Prostate gland (tissue), 2 donors: ENCODE measurements around the gene TMEM120B. TPM values are rescaled to one million over a fixed set of nuclear protein-coding genes. Genes with fewer than 3 reads are reported as not detected.
"Not testable (repeated sequence)": the region's sequence is repeated elsewhere in the genome, so short reads cannot be mapped to it uniquely, and the experiment has no call there.

Experiments
- DNase-seq: peaks from one replicate; pipeline ENCODE4 v3.0.0-alpha.2; 2019; ENCODE audit warnings: low spot score
- H3K27ac ChIP-seq, 2 donors: fragments of 200-600 bp; sonication (generic); 2 replicates each; pipeline ENCODE4 v1.5.1; 2017 to 2019
- H3K27me3 ChIP-seq: fragments of 200-600 bp; sonication (generic); replicated peaks from 2 replicates; pipeline ENCODE4 v1.5.1; 2019; ENCODE audit not compliant: insufficient read depth
- H3K36me3 ChIP-seq, 2 donors: fragments of 200-600 bp; sonication (generic); 1 replicate in 1 of 2; 2 replicates in 1 of 2; pipeline versions ENCODE4 v1.5.1 to v1.8.1; 2017 to 2019
- H3K4me1 ChIP-seq: fragments of 200-600 bp; sonication (generic); replicated peaks from 2 replicates; pipeline ENCODE4 v1.5.1; 2019
- H3K4me3 ChIP-seq, 2 donors: fragments of 200-600 bp; sonication (generic); 2 replicates each; pipeline ENCODE4 v1.5.1; 2017 to 2019
- H3K9me3 ChIP-seq: fragments of 200-600 bp; sonication (generic); 2 replicates; pipeline ENCODE4 v1.5.1; 2017
- CTCF ChIP-seq, 4 experiments: fragments of 200-600 bp in 2 of 4; fragments of 450-650 bp in 2 of 4; sonication (generic) in 2 of 4; IDR thresholded peaks; 1 replicate in 3 of 4; 2 replicates in 1 of 4; pipeline ENCODE4 v1.5.1; 2016 to 2019; ENCODE audit warnings: antibody characterized with exemption in 4 of 4, mild to moderate bottlenecking in 2 of 4, moderate library complexity in 2 of 4
- POLR2A ChIP-seq: fragments of 450-650 bp; IDR thresholded peaks from one replicate; pipeline ENCODE4 v1.6.1; 2016; ENCODE audit warnings: antibody characterized with exemption, mild to moderate bottlenecking
- POLR2AphosphoS5 ChIP-seq: sonication (generic); formaldehyde crosslinking; IDR thresholded peaks from one replicate; pipeline ENCODE4 v1.6.1; 2017; ENCODE audit warnings: antibody characterized with exemption
- WGBS: methylation state at CpG from one replicate; pipeline ENCODE4 v1.1.5; 2018; 5-methylcytosine and 5-hydroxymethylcytosine counted together
- intact Hi-C: fragments of 100-400 bp; cut with DNase I; formaldehyde crosslinking; loops from one replicate; pipeline ENCODE4 v1.14.2; 2022
- total RNA-seq, 2 donors: library from RNA; depleted of rRNA; stranded (reverse); fragments of >200 nt; gene quantifications; one replicate each; pipeline ENCODE4 v1.1.0, GENCODE V29; 2016

TMEM120B gene
- total RNA-seq: 10 to 100 TPM in 1 of 2 donors, 1 to 10 TPM in 1; 9.5 to 12.2 TPM

GRCh38 chr12:121712461-121713256 is at the start of gene TMEM120B:
TMEM120B (plus strand) TSS chr12:121712752; CDS start chr12:121712896, 144 bp downstream.
- under 1% methylated on average over 42 of the region's 74 CpGs for WGBS
- Histone ChIP-seq H3K27me3 (no peaks in the 10 kb centered on the region), H3K4me3 (peak within 1 kb of the TSS; percentile 80 to 97), H3K4me1 (peaks cover 4% of the 10 kb centered on the region), H3K27ac (peak within 1 kb of the TSS; percentile 81 to 82), H3K9me3 (no peaks in the 10 kb centered on the region), H3K36me3 (no peaks in the 10 kb centered on the region)
- intact Hi-C loops: no loop called here
- peak; percentile 68 for TF ChIP-seq POLR2A
- peak; percentile 39 for TF ChIP-seq POLR2AphosphoS5
- TF ChIP-seq CTCF (IDR thresholded peaks at IDR 0.05): no peak
- peak; percentile 82 for DNase-seq

DNA sequence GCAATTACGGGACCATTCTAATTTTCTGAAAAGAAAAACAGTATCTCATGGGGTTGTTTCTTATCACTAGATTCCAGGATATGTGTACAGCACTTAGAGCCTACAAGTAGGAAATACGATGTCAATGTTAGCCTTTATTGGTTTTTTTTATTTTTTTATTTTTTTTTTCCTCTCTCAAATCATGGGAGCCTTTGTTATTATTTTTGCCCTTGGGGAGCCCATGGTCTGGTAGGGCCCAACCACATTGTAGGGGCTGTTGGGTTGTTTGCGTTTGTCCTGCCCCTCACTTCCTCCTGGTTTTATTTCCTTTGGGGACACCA is 49.0 kb upstream of the TMEM120B start:
- DNase-seq: no peak
- TF ChIP-seq CTCF (IDR thresholded peaks at IDR 0.05) (no peak), POLR2A (no peak), POLR2AphosphoS5 (no peak)
- no peak overlapping the region for H3K27ac ChIP-seq
- H3K4me1 ChIP-seq: no peaks in the 10 kb centered on the region
- intact Hi-C loops: no loop called here
- no peak overlapping the region for H3K4me3 ChIP-seq
- H3K27me3 ChIP-seq: no peaks in the 10 kb centered on the region
- 88% methylated on average over 3 of the region's 3 CpGs for WGBS
- no peaks in the 10 kb centered on the region for H3K9me3 ChIP-seq
- no peaks in the 10 kb centered on the region for H3K36me3 ChIP-seq

- H3K4me1 ChIP-seq, H3K36me3 ChIP-seq, H3K9me3 ChIP-seq, DNase-seq, H3K4me3 ChIP-seq, H3K27me3 ChIP-seq, H3K27ac ChIP-seq, intact Hi-C loops: not testable (repeated sequence)
- WGBS: 75% methylated on average over 6 of the region's 6 CpGs
These were observed 45.7 kb upstream of the TMEM120B start for GRCh38 chr12:121666829-121667228.

DNA sequence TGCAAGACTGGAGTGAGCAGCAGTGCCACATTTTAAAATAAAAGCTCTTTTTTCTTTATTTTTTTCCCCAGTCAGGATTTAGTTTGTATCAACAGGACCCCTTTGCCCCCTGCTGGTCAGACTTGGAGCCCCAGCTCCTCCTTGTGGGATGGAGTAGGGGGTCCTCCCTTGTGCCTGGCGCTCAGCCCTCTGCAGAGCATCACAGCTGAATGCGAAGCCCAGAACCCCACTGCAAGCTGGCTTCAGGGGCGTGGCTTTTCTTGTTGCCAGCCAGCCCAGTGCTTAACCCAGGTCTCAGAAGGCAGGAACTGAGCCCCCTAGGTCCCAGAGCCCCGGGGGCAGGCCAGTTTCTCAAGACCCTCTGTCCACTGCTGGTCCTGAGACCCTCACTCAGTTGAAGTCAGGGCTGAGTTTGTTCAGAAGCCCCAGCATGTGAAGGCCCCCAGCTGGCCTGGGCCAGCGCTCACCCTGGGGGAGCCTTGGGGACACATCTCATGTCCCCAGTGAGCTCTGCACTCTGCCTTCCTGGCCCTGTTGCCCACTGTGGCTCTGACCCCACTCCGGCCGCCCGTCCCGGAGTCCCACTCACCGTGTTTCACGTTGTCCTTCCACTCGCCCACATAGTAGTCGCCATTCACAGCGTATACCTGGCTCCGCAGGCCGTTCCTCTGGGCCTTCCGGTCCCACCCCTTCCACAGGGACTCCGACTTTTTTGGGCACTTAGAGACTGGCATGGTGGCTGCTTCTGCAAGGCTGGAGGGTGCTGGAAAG is 43.6 kb upstream of the TMEM120B start:
- DNase-seq: no peak
- TF ChIP-seq POLR2AphosphoS5 (no peak), POLR2A (no peak), CTCF (IDR thresholded peaks at IDR 0.05) (peak in 3 of 4 experiments; percentile 17 to 46 (median 35))
- Histone ChIP-seq H3K9me3 (no peaks in the 10 kb centered on the region), H3K4me1 (no peaks in the 10 kb centered on the region), H3K4me3 (no peak overlapping the region), H3K27ac (no peak overlapping the region), H3K27me3 (no peaks in the 10 kb centered on the region), H3K36me3 (no peaks in the 10 kb centered on the region)
- intact Hi-C loops: no loop called here
- WGBS: 79% methylated on average over 18 of the region's 18 CpGs

DNA sequence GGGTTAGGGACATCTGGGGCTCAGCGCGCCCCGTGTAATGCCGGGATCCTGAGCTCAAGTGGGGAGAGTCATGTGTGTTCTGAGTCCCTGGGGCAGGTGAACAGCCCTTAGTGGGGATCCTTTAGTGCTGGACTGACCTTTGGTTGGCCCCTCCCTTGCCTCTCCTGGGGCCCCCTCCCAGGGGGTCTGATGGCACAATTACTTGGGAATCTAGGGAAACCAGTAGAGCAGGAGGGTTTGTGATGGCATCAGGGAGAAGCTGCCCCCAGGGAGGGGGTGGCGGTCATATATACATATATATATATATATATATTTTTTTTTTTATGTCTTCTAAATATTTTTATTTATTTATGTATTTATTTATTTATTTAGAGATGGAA is 43.0 kb upstream of the TMEM120B start, which contains the start of gene MORN3:
TSS of gene MORN3 (minus strand) at position 134 of the 380 bp plus-strand sequence. CDS start 171 bp downstream, outside the sequence.
- Histone ChIP-seq H3K4me3 (no peak within 1 kb of the TSS), H3K4me1 (no peaks in the 10 kb centered on the region), H3K27me3 (no peaks in the 10 kb centered on the region), H3K27ac (no peak within 1 kb of the TSS), H3K36me3 (no peaks in the 10 kb centered on the region), H3K9me3 (no peaks in the 10 kb centered on the region)
- 91% methylated on average over 5 of the region's 5 CpGs for WGBS
- intact Hi-C loops: no loop called here
- no peak for TF ChIP-seq POLR2A
- no peak for TF ChIP-seq CTCF (IDR thresholded peaks at IDR 0.05)
- TF ChIP-seq POLR2AphosphoS5: no peak
- DNase-seq: no peak
